DND-41 (cell line): ENCODE measurements around the gene NUS1.
"Not testable (repeated sequence)": the region's sequence is repeated elsewhere in the genome, so short reads cannot be mapped to it uniquely, and the experiment has no call there.

Experiments
- ATAC-seq: fragments of 200-7000 bp; cut with Tn5 transposase; 3 replicates; pipeline ENCODE4 v1.9.1; 2021; ENCODE audit warnings: low read depth; ENCODE audit not compliant: insufficient read depth
- DNase-seq: peaks from one replicate; pipeline ENCODE4 v3.0.0-alpha.2; 2020
- H2AFZ ChIP-seq: 2 replicates; pipeline ENCODE4 v1.6.0; 2012; ENCODE audit warnings: low read depth, low read length
- H3K27ac ChIP-seq: 2 replicates; pipeline ENCODE4 v1.5.1; 2012; ENCODE audit warnings: low read length, inconsistent platforms
- H3K27me3 ChIP-seq: fragments of 200-600 bp; sonication (generic); 2 replicates; pipeline ENCODE4 v1.6.0; 2012; ENCODE audit warnings: low read length, mild to moderate bottlenecking, inconsistent platforms; ENCODE audit not compliant: insufficient read depth, poor library complexity
- H3K36me3 ChIP-seq: 2 replicates; pipeline ENCODE4 v1.5.1; 2012; ENCODE audit warnings: low read length, inconsistent platforms; ENCODE audit not compliant: insufficient read depth
- H3K4me1 ChIP-seq: 2 replicates; pipeline ENCODE4 v1.5.1; 2012; ENCODE audit warnings: mild to moderate bottlenecking, low read length; ENCODE audit not compliant: insufficient read depth
- H3K4me2 ChIP-seq: 2 replicates; pipeline ENCODE4 v1.6.0; 2012; ENCODE audit warnings: mild to moderate bottlenecking, moderate library complexity, low read length, inconsistent platforms; ENCODE audit not compliant: insufficient read depth
- H3K4me3 ChIP-seq, 2 experiments: fragments of 200-600 bp in 1 of 2; shearing (Covaris generic) in 1 of 2; 2 replicates each; pipeline ENCODE4 v1.5.1; 2012 to 2016; ENCODE audit warnings: inconsistent platforms in 2 of 2, low read length in 2 of 2, mild to moderate bottlenecking in 2 of 2, low read depth in 1 of 2, moderate library complexity in 1 of 2
- H3K79me2 ChIP-seq: 2 replicates; pipeline ENCODE4 v1.6.0; 2012; ENCODE audit warnings: low read length, inconsistent platforms; ENCODE audit not compliant: insufficient read depth
- H3K9ac ChIP-seq: 2 replicates; pipeline ENCODE4 v1.6.0; 2012; ENCODE audit warnings: low read depth, mild to moderate bottlenecking, inconsistent platforms, low read length, moderate library complexity
- H3K9me3 ChIP-seq: 2 replicates; pipeline ENCODE4 v1.5.1; 2012; ENCODE audit warnings: low read length, moderate library complexity, mild to moderate bottlenecking, inconsistent platforms; ENCODE audit not compliant: insufficient read depth, severe bottlenecking
- H4K20me1 ChIP-seq: 2 replicates; pipeline ENCODE4 v1.6.0; 2012; ENCODE audit warnings: low read length; ENCODE audit not compliant: insufficient read depth
- EZH2 ChIP-seq: IDR thresholded peaks from 3 replicates; pipeline ENCODE4 v1.6.1; 2012; ENCODE audit warnings: borderline replicate concordance, low read depth, mild to moderate bottlenecking, moderate library complexity, low read length, inconsistent platforms; ENCODE audit not compliant: severe bottlenecking
- TF ChIP-seq, protein P1 (sequence below): IDR thresholded peaks from 2 replicates; pipeline ENCODE4 v1.5.1; 2012; ENCODE audit warnings: borderline replicate concordance, low read length, moderate library complexity, mild to moderate bottlenecking; ENCODE audit not compliant: poor library complexity, severe bottlenecking; ENCODE audit errors: extremely low read depth

The NUS1 gene

DNA sequence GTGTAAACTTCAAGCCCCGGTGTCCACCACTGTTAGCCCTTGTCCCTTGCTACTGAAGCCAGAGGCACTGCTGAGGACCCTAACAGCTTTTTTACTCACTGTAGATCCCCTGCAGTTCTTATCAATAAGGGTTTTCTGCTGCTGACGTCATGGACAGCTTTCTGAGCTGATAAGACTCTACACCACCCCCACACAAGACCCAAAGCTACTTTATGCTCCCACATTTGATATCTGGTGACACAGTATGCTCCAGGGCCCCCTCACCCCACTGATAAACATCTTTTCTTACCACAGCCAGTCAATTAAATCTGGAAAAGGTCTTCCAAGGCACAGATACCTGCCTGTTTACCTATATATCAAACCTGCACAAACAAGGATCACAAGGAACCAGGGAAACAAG lies 65.3 kb downstream of the NUS1 start:
- H3K36me3 ChIP-seq = no peaks in the 10 kb centered on the region
- no peak for ATAC-seq

DNA sequence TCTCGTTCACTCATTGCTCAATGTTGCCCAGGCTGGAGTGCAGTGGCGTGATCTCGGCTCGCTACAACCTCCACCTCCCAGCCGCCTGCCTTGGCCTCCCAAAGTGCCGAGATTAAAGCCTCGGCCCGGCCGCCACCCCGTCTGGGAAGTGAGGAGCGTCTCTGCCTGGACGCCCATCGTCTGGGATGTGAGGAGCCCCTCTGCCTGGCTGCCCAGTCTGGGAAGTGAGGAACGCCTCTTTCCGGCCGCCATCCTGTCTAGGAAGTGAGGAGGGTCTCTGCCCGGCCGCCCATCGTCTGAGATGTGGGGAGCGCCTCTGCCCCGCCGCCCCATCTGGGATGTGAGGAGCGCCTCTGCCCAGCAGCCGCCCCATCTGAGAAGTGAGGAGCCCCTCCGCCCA lies 75.4 kb downstream of the NUS1 start:
- DNase-seq, ATAC-seq, H3K9ac ChIP-seq, H3K4me2 ChIP-seq, H3K27ac ChIP-seq, H3K4me3 ChIP-seq, H2AFZ ChIP-seq, H3K4me1 ChIP-seq, H3K27me3 ChIP-seq, H3K36me3 ChIP-seq, H3K9me3 ChIP-seq, H4K20me1 ChIP-seq, H3K79me2 ChIP-seq: not testable (repeated sequence)

More for the DNA sequence above, 65.3 kb downstream of the NUS1 start:
- H3K9me3 ChIP-seq = no peaks in the 10 kb centered on the region
- H3K4me1 ChIP-seq = no peaks in the 10 kb centered on the region
- H3K9ac ChIP-seq = no peak overlapping the region
- no peak for TF ChIP-seq EZH2
- TF ChIP-seq, protein P1, sequence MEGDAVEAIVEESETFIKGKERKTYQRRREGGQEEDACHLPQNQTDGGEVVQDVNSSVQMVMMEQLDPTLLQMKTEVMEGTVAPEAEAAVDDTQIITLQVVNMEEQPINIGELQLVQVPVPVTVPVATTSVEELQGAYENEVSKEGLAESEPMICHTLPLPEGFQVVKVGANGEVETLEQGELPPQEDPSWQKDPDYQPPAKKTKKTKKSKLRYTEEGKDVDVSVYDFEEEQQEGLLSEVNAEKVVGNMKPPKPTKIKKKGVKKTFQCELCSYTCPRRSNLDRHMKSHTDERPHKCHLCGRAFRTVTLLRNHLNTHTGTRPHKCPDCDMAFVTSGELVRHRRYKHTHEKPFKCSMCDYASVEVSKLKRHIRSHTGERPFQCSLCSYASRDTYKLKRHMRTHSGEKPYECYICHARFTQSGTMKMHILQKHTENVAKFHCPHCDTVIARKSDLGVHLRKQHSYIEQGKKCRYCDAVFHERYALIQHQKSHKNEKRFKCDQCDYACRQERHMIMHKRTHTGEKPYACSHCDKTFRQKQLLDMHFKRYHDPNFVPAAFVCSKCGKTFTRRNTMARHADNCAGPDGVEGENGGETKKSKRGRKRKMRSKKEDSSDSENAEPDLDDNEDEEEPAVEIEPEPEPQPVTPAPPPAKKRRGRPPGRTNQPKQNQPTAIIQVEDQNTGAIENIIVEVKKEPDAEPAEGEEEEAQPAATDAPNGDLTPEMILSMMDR = no peak
- H2AFZ ChIP-seq = no peak overlapping the region
- DNase-seq = no peak
- H3K4me2 ChIP-seq = no peak overlapping the region
- H3K79me2 ChIP-seq = no peaks in the 10 kb centered on the region
- H3K4me3 ChIP-seq = no peak overlapping the region
- H3K27ac ChIP-seq = no peak overlapping the region
- no peaks in the 10 kb centered on the region for H3K27me3 ChIP-seq
- H4K20me1 ChIP-seq = no peaks in the 10 kb centered on the region
